DOHH2 (cell line): Measurements from ENCODE around the gene GALNT9.

Experiments
- EZH2phosphoT487 ChIP-seq: fragments of 200-600 bp; sonication (generic); IDR thresholded peaks from 2 replicates; pipeline ENCODE4 v1.6.1; 2017; ENCODE audit warnings: borderline replicate concordance, mild to moderate bottlenecking, antibody characterized with exemption, low read length, moderate library complexity, mixed read lengths
- TF ChIP-seq, protein P1 (sequence below): fragments of 200-600 bp; sonication (generic); IDR thresholded peaks from one replicate; pipeline ENCODE4 v1.5.1; 2014; ENCODE audit warnings: antibody characterized with exemption, mild to moderate bottlenecking, low read depth, low read length; ENCODE audit not compliant: poor library complexity, severe bottlenecking

GRCh38 chr12:132279184-132279889, 50.1 kb downstream of the GALNT9 start:
- TF ChIP-seq, protein P1, sequence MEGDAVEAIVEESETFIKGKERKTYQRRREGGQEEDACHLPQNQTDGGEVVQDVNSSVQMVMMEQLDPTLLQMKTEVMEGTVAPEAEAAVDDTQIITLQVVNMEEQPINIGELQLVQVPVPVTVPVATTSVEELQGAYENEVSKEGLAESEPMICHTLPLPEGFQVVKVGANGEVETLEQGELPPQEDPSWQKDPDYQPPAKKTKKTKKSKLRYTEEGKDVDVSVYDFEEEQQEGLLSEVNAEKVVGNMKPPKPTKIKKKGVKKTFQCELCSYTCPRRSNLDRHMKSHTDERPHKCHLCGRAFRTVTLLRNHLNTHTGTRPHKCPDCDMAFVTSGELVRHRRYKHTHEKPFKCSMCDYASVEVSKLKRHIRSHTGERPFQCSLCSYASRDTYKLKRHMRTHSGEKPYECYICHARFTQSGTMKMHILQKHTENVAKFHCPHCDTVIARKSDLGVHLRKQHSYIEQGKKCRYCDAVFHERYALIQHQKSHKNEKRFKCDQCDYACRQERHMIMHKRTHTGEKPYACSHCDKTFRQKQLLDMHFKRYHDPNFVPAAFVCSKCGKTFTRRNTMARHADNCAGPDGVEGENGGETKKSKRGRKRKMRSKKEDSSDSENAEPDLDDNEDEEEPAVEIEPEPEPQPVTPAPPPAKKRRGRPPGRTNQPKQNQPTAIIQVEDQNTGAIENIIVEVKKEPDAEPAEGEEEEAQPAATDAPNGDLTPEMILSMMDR: no peak
- no peak for TF ChIP-seq EZH2phosphoT487
